NCI-H345 treated with DMSO at 0.1 percent for 48 hours (cell line): Measurements from ENCODE around the gene PHLDA1.

Experiments
- DNase-seq: peaks from one replicate; lab custom pipeline; 2025; ENCODE audit not compliant: unreplicated experiment; lab: John Stamatoyannopoulos, UW

Gene PHLDA1

DNA sequence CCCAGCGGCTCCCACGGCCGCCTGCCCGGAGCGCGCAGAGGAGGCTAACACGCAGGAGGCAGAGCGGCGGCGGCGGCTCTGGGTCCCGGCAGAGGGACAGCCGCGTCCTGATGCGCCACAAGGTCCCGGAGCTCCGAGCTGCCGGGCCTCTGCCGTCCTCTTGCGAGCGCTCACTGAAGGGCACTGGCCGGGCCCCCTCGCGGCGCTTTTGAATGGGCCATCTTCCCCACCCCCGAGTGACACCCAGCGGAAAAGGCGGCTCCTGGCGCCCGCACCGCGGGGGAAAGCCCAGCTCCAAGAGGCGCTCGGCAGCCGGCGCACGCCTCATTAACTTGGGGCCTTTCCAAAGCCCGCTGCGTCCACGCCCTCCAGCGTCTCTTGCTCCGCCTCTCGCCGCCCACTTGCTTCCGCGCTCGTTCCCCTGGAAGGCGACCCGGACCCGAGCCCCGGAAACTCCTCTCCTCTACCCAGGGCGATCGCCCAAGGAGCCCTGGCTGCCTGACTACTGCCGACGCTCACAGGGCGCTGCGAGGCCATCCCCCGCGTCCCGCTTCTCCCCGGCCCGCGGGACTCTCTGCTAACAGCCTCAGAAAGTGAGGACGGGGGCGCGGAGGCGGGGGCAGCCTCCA is at the start of gene PHLDA1:
PHLDA1 (minus strand) TSS at position 363 of the 629 bp plus-strand sequence.
- DNase-seq = peak; percentile 40

DNA sequence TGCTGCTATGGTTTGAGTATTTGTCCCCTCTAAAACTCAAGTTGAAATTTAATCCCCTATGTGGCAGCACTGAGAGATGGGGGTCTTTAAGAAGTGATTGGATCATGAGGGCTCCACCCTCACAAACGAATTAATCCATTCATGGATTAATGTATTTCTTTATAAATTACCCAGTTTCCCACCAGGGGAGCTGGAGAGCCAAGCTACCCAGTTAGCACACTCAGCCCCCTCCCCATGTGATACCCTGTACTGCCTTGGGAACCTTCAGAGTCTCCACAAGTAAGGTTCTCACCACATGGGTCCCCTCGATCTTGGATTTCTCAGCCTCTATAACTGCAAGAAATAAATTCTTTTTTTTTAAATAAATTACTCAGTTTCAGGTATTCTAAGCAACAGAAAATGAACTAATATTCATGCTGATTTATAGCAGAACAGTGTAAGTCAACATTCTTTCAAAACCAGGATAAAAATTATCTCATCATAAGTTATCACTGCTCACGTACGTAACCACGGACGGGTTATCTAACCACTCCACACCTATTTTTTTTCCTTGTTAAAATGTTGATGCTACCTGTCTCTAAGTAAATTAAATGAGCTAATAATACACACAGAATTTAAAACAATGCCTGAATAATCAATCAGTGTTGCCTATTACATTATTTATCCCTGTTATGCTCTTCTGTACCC is 49.3 kb upstream of the PHLDA1 start:
- DNase-seq = no peak

DNA sequence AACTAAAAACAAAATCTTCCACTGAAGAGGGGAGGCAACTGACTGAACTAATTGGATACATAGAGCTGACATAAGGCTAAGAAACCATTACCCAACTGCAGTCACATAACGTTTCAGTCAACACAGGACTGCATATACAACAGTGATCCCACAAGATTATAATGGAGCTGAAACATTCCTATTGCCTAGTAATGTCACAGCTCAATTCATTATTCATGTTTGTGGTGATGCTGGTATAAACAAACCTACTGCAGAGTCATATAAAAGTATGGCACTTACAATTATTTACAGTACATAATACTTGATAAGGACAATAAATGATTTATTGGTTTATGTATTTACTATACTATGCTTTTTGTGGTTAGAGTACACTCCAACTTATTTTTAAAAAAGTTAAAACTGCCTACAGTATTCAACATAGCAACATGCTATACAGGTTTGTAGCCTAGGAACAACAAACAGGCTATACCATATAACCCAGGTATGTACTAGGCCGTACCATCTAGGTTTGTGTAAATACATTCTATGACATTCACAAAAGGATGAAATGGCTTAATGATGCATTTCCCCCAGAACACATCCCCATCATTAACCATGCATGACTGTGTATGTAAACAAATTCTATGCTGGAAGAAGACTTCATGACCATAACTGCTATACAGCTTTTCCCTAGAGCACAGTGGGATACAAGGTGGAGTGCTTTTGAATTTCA is 48.6 kb upstream of the PHLDA1 start:
- DNase-seq = peak; percentile 94

DNA sequence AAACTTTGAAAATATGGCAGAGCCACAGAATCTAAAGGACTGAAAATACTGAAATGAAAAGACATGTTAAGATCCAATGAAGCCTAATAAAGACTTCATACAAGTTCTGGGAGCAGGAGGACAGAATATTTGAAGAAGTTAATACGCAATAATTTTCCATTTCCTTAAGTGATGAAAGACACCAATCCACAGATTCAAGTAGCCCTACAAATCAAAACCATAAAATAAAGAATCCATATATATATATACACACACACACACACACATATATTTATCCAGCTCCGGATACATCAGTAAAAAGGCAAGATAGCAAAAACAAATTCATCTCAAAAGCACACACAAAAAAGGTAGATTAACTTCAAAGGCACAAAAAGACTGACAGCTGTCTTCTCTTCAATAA is 47.2 kb upstream of the PHLDA1 start:
- DNase-seq = no peak

DNA sequence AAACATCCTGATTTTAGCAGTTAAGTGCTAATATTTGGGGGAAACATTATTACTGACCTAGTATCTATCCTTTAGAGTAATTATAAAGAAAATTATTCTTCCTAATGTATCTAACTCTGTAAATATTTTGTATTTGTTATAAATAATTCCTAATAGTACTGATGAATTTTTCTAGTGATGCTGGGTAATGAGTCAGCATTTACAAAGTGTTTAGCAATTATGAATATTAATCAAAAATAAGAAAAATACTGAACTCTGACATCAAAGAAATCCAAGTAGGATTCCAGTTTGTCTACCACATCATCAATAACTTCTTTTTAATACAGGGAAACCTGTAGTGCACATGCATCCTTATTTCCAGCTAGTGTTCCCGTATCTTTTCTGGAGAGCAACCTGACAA is 43.9 kb upstream of the PHLDA1 start:
- no peak for DNase-seq

DNA sequence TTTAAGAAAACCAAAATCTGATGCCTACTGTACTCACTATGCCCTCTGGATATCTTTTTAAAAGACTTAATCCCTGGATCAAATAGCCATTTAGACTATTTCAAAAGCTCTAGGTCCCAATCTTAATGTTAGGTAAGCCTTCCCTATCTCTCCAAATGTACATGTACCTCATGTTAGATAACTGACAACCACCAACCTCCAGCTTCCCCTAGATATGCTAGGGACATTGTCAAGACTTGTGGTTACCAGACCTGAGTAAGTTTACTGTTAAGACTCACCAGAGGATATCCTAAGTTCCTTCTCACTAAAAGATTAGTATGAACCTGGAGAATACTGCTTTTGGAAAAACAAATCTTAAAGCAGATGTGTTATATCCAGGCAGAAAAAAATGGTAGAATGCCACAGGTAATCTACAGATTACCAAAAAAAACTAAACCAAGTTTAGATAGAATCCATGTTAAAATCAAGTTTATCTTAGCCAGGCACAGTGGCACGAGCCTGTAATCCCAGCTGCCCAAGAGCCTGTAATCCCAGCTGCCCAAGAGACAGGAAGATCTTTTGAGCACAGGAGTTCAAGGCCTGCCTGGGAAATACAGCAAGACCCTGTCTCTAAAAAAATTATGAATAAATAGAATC is 43.2 kb upstream of the PHLDA1 start:
- no peak for DNase-seq

DNA sequence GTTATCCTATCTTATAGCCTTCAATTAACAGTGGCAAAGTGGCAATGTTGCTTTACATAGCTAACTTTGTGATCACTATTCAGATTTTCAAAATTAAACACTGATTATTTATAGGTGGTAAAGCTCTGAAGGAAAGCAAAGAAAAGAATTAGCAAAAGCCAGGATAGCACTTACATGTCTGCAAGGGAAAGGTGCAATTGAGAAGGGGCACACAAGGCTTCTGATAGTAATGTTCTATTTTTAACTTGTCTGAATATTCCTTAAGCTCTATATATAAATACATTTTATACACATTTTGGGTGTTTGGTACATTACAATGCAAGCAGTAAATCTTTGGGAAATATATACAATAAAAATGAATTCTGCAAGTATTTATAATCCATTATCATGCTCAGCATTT is 42.0 kb upstream of the PHLDA1 start:
- no peak for DNase-seq

DNA sequence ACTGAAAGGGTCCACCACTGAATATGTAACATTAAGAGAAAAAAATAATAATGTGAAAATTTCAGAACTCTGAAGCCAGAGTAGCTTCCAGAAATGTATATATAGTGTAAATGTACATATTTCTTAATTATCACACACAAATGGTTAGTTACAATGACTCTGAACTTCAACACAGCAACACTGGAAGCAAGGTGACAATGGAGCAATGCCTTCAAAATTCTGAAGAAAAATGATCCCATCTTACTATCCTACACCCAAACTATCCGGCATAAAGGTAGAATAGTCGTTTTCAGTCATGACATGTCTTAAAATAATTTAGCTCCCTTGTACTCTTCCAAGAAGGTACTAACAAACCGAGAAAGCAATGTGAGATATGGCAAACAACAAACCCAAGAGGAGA is 41.0 kb upstream of the PHLDA1 start:
- DNase-seq = no peak

DNA sequence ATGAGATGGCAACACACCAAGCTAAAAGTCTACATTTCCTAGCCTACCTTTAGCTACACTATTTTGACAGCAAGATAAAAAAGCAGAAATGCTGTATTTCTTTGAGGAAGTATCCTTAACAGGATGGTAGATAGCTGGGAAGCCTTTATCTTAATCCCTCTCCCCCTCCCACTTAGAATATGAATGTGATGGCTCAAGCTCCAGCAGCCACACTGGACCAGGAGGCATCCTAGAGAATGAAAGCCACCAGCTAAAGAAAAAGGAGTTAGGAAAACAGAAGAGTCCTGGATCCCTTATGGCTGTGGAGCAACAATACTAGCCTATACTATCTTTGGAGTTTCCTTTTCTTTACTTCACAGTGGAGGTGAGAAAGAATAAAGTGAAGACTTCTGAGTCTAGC is 37.8 kb upstream of the PHLDA1 start:
- DNase-seq = no peak

DNA sequence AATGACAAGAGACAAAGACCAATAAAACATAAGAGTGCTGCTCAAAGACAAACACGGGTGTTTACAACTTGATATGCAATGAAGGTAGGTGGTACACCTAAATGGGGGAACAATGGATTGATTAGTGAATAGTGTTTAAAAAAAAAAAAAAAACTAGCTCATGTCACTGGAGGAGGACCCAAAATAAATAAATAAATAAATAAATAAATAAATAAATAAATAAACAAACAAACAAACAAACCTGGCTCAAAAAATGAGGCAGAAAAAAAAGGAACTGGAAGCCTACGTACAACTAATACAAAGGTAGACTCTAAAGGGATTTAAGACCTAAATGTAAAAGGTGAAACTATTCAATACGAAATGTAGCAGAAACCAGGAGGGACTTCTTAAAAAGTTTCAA is 34.3 kb upstream of the PHLDA1 start:
- no peak for DNase-seq

DNA sequence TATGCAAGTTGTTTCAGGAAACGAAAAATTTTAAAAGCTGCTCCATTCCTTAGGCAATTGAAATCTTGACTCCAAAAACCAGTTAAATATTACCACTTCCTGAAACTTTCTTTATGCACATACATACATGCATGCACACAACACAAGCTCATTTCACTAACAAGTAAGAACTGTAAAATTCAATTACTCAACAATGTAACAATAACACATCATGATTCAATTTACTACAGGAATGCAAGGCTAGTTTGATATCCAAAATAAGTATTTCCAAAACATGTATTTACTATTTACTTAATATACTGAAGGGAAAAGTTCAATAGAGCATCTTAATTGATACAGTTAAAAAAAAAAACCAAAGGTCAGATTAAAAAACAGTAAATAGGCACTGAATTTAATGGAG is 33.3 kb upstream of the PHLDA1 start:
- no peak for DNase-seq

DNA sequence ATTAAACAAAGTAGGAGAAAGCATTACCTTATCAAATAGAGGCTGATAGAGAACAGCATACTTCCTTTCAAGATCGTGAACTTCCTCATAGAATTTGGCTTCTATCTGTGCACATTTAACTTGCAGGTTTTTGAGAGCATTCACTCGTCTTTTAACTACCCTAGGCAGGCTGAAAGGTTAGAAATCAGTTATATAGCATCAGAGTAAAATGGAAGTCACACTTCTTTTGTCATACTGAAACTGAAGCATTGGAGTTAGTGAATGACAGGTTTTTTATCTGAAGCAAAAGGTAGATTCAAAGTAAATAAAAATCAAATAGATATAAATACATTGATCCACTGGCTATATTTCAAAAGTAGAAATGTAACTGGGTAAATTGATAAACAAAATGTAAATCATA is 28.5 kb upstream of the PHLDA1 start:
- no peak for DNase-seq

DNA sequence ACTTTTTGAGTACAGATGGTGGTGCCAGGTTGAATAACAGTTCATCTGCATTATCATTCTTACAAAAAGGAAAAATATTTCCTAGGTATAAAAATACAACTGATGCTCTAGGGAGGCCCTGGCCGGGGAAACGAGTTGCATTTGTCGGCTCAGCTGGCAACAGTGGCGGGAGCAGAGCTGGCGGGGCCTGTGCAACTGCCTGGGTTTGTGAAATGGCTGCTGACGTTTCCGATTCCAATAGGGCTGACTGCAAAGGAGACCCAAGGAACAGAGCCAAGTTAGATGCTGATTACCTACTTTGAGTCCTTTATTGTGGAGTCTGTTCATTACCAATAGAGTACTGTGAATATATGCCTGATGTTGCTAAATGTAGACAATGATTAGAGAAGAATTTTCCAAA is 25.8 kb upstream of the PHLDA1 start:
- no peak for DNase-seq

DNA sequence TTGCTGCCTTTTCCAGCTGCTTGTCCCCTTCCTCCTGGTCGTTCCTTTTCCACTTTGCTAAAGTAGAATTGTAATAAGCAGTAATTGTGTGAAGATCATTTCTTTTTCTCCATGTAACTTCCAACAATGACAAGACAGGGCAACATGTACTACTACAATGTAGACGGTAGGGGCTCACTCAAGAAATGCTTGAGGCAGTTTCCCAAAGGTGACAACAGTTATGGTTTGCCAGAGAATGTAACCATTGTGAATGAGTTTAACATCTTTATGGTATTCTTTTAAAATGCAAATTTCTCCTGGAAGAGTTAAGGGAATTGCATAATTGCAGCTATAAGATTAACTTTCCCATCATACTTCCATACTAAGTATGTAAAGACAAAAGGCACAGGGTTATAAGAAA is 23.8 kb upstream of the PHLDA1 start:
- no peak for DNase-seq

DNA sequence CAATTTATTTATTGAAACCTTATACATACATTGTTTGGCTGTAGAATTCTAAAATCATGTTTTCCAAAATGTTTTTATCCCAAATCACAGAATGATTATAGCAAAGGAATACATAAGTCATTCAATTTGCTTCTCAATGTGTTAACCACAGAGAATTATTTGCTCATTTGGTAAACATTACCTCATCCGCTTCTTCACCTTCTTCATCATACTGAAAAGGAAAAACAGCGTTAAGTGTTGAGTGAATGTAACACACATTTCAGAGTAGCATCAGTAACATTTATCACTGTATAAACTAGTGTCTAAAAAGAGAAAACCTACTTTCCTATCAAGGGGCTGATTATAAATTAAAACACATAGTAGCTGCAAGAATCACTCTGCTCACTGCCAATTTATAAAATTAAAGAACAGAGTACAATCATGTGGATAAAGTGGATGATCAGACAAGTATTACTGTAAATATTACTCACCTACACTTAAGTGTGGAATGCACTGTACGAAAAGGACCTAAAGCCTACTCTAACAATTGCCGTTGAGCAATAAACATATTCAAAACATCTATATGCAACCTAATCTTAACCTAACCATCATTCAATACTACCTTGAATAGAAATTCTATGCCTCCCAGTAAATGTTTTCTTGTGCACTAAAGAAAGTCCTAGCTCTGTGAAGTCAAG is 18.1 kb upstream of the PHLDA1 start:
- DNase-seq = no peak

DNA sequence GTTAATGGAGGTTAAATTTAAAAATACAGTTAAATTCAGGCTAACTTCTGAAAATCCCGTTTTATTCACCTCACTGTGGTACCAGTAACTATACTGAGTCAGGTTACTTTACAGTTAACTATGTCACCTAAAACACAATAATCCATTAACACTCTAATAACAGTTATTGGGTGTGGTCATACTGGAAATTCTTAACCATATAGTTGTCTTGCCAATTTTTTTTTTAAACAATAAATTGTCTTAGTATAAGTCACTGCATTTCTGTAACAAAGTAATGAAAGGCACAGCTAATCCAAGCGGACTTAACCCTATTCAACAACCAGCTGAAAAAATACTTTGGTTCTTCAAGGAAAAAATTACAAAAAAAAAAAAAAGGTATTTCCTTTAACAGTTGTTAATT is 16.2 kb upstream of the PHLDA1 start:
- no peak for DNase-seq

DNA sequence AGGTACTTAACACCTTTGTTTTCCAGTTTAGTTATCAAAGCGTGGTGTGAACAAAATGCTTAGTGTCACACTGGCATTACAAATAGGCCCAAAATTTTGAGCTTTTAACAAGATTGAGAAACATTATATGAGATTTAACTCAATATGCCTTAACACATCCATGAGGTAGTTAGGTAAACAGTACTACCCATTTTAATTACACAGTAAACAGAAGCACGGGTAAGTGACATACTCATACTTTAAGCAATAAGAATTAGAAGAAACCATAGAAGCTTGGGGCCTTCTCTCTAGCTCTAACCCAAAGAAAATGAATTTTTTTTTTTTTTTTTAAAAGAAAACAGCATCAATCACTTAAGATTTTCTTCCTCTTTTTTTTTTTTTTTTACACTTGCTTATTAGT is 15.5 kb upstream of the PHLDA1 start:
- DNase-seq = no peak

DNA sequence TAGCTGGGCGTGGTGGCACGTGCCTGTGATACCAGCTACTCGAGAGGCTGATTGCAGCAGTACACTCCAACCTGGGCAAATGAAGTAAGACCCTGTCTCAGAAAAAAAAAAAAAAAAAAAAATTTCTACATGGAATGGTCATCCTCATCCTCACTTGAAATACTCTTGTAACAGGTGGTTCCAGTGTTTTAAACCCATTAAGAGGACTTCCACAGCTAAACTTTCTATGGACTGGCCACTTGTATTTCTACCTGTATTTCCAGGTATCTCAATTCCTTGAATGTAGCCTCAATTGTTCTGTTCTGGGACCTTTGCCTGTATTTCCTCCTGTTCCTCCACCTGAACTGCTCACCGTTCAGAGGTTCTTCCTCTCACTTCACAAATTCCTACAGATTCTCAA is 11.8 kb upstream of the PHLDA1 start:
- no peak for DNase-seq

DNA sequence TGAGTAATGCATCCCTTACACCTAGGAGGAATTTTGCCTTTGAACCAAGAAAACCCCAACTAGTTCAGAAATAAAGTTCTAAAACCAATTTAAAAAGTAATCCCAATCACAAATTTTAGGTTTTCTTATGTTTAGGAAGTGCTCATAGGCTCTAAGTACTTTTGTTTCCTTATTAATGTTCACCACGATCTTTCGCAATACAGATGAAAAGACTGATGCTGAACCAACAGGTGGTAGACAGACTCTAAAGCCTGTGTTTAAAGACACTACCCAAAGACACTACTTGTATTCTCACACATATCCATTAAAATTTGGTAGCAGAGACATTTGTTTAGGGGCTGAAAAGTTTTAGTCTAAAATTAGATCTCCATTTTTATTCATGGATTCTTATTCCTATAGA is 10.6 kb upstream of the PHLDA1 start:
- DNase-seq = no peak

DNA sequence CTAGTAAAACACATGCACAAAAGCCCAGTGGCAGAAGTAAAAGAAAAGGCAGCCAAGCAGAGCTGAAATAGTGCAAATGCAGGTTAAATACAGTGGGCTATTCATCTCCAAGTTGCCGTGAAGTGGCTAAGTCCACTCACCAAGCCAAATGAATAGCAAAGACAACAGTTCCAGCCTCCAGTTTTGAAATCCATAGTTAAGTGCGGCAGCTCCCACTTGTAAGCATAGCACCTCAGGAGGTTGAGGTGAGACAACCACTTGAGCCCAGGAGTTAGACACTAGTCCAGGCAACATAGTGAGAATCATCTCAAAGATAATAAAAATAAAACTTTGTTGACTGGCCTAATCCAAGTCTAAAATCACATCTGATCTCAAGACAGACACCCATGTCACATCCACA is 9.8 kb upstream of the PHLDA1 start:
- peak; percentile 58 for DNase-seq

DNA sequence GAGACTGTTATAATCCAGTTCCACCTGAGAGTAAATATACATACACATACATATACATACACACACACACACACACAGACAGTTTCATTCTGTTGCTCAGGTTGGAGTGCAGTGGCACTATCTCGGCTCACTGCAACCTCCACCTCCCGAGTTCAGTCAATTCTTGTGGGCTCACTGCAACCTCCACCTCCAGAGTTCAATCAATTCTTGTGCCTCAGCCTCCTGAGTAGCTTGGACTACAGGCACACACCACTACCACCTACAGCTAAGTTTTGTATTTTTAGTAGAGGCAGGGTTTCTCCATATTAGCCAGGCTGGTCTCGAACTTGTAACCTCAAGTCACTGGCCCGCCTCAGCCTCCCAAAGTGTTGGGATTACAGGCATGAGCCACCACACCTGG is 8.9 kb upstream of the PHLDA1 start:
- DNase-seq = no peak
